Osteocyte (in vitro differentiated cells): ENCODE results near the gene ZBED5. TPM values are rescaled to one million over a fixed set of nuclear protein-coding genes. Genes with fewer than 3 reads are reported as not detected.
"Not testable (repeated sequence)": the region's sequence is repeated elsewhere in the genome, so short reads cannot be mapped to it uniquely, and the experiment has no call there.

Experiments
- DNase-seq: peaks from one replicate; pipeline ENCODE4 v3.0.0; 2021; ENCODE audit warnings: mixed read lengths; ENCODE audit not compliant: unreplicated experiment; ENCODE audit errors: extremely low spot score
- H3K27ac Mint-ChIP-seq: one replicate; pipeline ENCODE4 v1.8.0; 2021; ENCODE audit warnings: mild to moderate bottlenecking, mixed read lengths; ENCODE audit not compliant: unreplicated experiment
- H3K27me3 Mint-ChIP-seq: one replicate; pipeline ENCODE4 v1.8.0; 2021; ENCODE audit warnings: mixed read lengths; ENCODE audit not compliant: unreplicated experiment
- H3K36me3 Mint-ChIP-seq: one replicate; pipeline ENCODE4 v1.8.0; 2021; ENCODE audit warnings: mixed read lengths; ENCODE audit not compliant: unreplicated experiment
- H3K4me1 Mint-ChIP-seq: one replicate; pipeline ENCODE4 v1.8.0; 2021; ENCODE audit warnings: mixed read lengths; ENCODE audit not compliant: unreplicated experiment
- H3K4me3 Mint-ChIP-seq: one replicate; pipeline ENCODE4 v1.8.0; 2021; ENCODE audit warnings: mild to moderate bottlenecking, moderate library complexity, mixed read lengths; ENCODE audit not compliant: unreplicated experiment
- H3K9me3 Mint-ChIP-seq: one replicate; pipeline ENCODE4 v1.8.0; 2021; ENCODE audit warnings: mixed read lengths; ENCODE audit not compliant: unreplicated experiment
- CTCF ChIP-seq: fragments of 200-600 bp; sonication (generic); IDR thresholded peaks from 2 replicates; pipeline ENCODE4 v1.5.0; 2021; ENCODE audit warnings: antibody characterized with exemption, mild to moderate bottlenecking, moderate library complexity
- total RNA-seq: library from RNA; stranded (reverse); gene quantifications from 2 replicates; pipeline ENCODE4 v1.2.1, GENCODE V29; 2021

Gene ZBED5
- total RNA-seq, 1 donor from 2014 or later: 48.6 TPM

GRCh38 chr11:10895285-10895684 lies 37.4 kb upstream of the ZBED5 start:
- no peaks in the 10 kb centered on the region for H3K36me3 Mint-ChIP-seq

GRCh38 chr11:10894666-10895065 lies 36.8 kb upstream of the ZBED5 start:
- no peak overlapping the region for H3K4me3 Mint-ChIP-seq

More at GRCh38 chr11:10895285-10895684, 37.4 kb upstream of the ZBED5 start:
- H3K27ac Mint-ChIP-seq: no peak overlapping the region
- DNase-seq: no peak
- H3K4me3 Mint-ChIP-seq: no peak overlapping the region
- TF ChIP-seq CTCF: no peak
- H3K27me3 Mint-ChIP-seq: no peaks in the 10 kb centered on the region
- H3K4me1 Mint-ChIP-seq: peaks cover 38% of the 10 kb centered on the region
- peaks cover 4% of the 10 kb centered on the region for H3K9me3 Mint-ChIP-seq

GRCh38 chr11:10893714-10894151 lies 35.9 kb upstream of the ZBED5 start:
- TF ChIP-seq CTCF: peak; percentile 42
- no peak overlapping the region for H3K4me3 Mint-ChIP-seq
- peaks cover 8% of the 10 kb centered on the region for H3K36me3 Mint-ChIP-seq
- H3K27me3 Mint-ChIP-seq: no peaks in the 10 kb centered on the region
- DNase-seq: no peak
- peaks cover 9% of the 10 kb centered on the region for H3K9me3 Mint-ChIP-seq
- peaks cover 23% of the 10 kb centered on the region for H3K4me1 Mint-ChIP-seq
- peak overlapping the region; percentile 74 for H3K27ac Mint-ChIP-seq

More at GRCh38 chr11:10894666-10895065, 36.8 kb upstream of the ZBED5 start:
- Mint-ChIP-seq H3K27me3 (no peaks in the 10 kb centered on the region), H3K4me1 (peaks cover 32% of the 10 kb centered on the region), H3K9me3 (peaks cover 8% of the 10 kb centered on the region), H3K36me3 (peaks cover 6% of the 10 kb centered on the region), H3K27ac (no peak overlapping the region)
- DNase-seq: no peak
- TF ChIP-seq CTCF: no peak

GRCh38 chr11:10892250-10892649 lies 34.4 kb upstream of the ZBED5 start:
- Mint-ChIP-seq H3K27ac (no peak overlapping the region), H3K36me3 (peaks cover 8% of the 10 kb centered on the region), H3K9me3 (peaks cover 9% of the 10 kb centered on the region), H3K27me3 (no peaks in the 10 kb centered on the region), H3K4me3 (no peak overlapping the region), H3K4me1 (peaks cover 14% of the 10 kb centered on the region)
- no peak for TF ChIP-seq CTCF
- DNase-seq: no peak

GRCh38 chr11:10891151-10891720 lies 33.4 kb upstream of the ZBED5 start:
- TF ChIP-seq CTCF: no peak
- peaks cover 8% of the 10 kb centered on the region for H3K36me3 Mint-ChIP-seq
- H3K4me3 Mint-ChIP-seq: no peak overlapping the region
- no peak for DNase-seq
- no peaks in the 10 kb centered on the region for H3K27me3 Mint-ChIP-seq
- H3K9me3 Mint-ChIP-seq: peaks cover 9% of the 10 kb centered on the region
- no peak overlapping the region for H3K27ac Mint-ChIP-seq
- H3K4me1 Mint-ChIP-seq: peaks cover 16% of the 10 kb centered on the region

- not testable (repeated sequence) for DNase-seq, H3K36me3 Mint-ChIP-seq, H3K9me3 Mint-ChIP-seq, H3K4me3 Mint-ChIP-seq, H3K27ac Mint-ChIP-seq, H3K27me3 Mint-ChIP-seq
- peaks cover 26% of the 10 kb centered on the region for H3K4me1 Mint-ChIP-seq
Measured at GRCh38 chr11:10890083-10890482, 32.2 kb upstream of the ZBED5 start.
